GM23338 (cell line): Measurements from ENCODE around the gene PTPRN2. TPM values are rescaled to one million over a fixed set of nuclear protein-coding genes. Genes with fewer than 3 reads are reported as not detected.

Experiments
- ATAC-seq: fragments of 200-7000 bp; cut with Tn5 transposase; 3 replicates; pipeline ENCODE4 v1.9.1; 2020
- DNase-seq: peaks from one replicate; pipeline ENCODE4 v3.0.0-alpha.2; 2015; ENCODE audit warnings: low spot score
- H2AFZ ChIP-seq: fragments of 200-600 bp; sonication (generic); 2 replicates; pipeline ENCODE4 v1.8.0; 2016; ENCODE audit warnings: antibody characterized with exemption, mild to moderate bottlenecking, moderate library complexity
- H3F3A ChIP-seq: fragments of 200-600 bp; sonication (generic); replicated peaks from 2 replicates; pipeline ENCODE4 v1.8.0; 2017; ENCODE audit warnings: antibody characterized with exemption, mixed run types, low read depth
- H3K27ac ChIP-seq: fragments of 200-600 bp; sonication (generic); 2 replicates; pipeline ENCODE4 v1.6.1; 2016; ENCODE audit warnings: low read depth
- H3K27me3 ChIP-seq: fragments of 200-600 bp; sonication (generic); 2 replicates; pipeline ENCODE4 v1.8.0; 2016; ENCODE audit warnings: mild to moderate bottlenecking, mixed run types, moderate library complexity; ENCODE audit not compliant: insufficient read depth
- H3K36me3 ChIP-seq: fragments of 200-600 bp; sonication (generic); 2 replicates; pipeline ENCODE4 v1.8.0; 2016; ENCODE audit warnings: mild to moderate bottlenecking; ENCODE audit not compliant: insufficient read depth
- H3K4me1 ChIP-seq: fragments of 200-600 bp; sonication (generic); 2 replicates; pipeline ENCODE4 v1.8.0; 2016; ENCODE audit warnings: mild to moderate bottlenecking, moderate library complexity; ENCODE audit not compliant: insufficient read depth
- H3K4me2 ChIP-seq: fragments of 200-600 bp; sonication (generic); 2 replicates; pipeline ENCODE4 v1.7.1; 2017; ENCODE audit warnings: mixed run types
- H3K4me3 ChIP-seq: fragments of 200-600 bp; sonication (generic); 2 replicates; pipeline ENCODE4 v1.6.1; 2016; ENCODE audit warnings: mixed run types
- H3K79me2 ChIP-seq: fragments of 200-600 bp; sonication (generic); replicated peaks from 2 replicates; pipeline ENCODE4 v1.8.0; 2017; ENCODE audit warnings: mild to moderate bottlenecking; ENCODE audit not compliant: insufficient read depth
- H3K9me2 ChIP-seq: fragments of 200-600 bp; sonication (generic); 2 replicates; pipeline ENCODE4 v1.8.0; 2017; ENCODE audit not compliant: insufficient read depth
- H4K20me1 ChIP-seq: fragments of 200-600 bp; sonication (generic); replicated peaks from 2 replicates; pipeline ENCODE4 v1.8.0; 2017; ENCODE audit warnings: mild to moderate bottlenecking; ENCODE audit not compliant: insufficient read depth
- H3K27ac Mint-ChIP-seq: 2 replicates; pipeline ENCODE4 v1.8.0; 2020; ENCODE audit warnings: inconsistent platforms, mild to moderate bottlenecking, moderate library complexity, mixed read lengths
- H3K27me3 Mint-ChIP-seq: 3 replicates; pipeline ENCODE4 v1.8.0; 2022; ENCODE audit warnings: low read depth, mild to moderate bottlenecking, moderate library complexity, mixed read lengths, inconsistent platforms; ENCODE audit not compliant: insufficient read depth, poor library complexity
- H3K36me3 Mint-ChIP-seq: 3 replicates; pipeline ENCODE4 v1.8.0; 2021; ENCODE audit warnings: low read depth, mild to moderate bottlenecking, inconsistent platforms, moderate library complexity, mixed read lengths
- H3K4me1 Mint-ChIP-seq: 3 replicates; pipeline ENCODE4 v1.8.0; 2020; ENCODE audit warnings: mild to moderate bottlenecking, inconsistent platforms, mixed read lengths
- H3K4me3 Mint-ChIP-seq: 3 replicates; pipeline ENCODE4 v1.8.0; 2021; ENCODE audit warnings: moderate library complexity, mild to moderate bottlenecking, inconsistent platforms, mixed read lengths
- H3K9me3 Mint-ChIP-seq: 3 replicates; pipeline ENCODE4 v1.8.0; 2020; ENCODE audit warnings: moderate library complexity, mild to moderate bottlenecking, inconsistent platforms, mixed read lengths
- CREB1 ChIP-seq: fragments of 250-450 bp; sonication (Bioruptor Pico); IDR thresholded peaks from 2 replicates; pipeline ENCODE4 v1.5.0; 2020; ENCODE audit warnings: low read depth, mild to moderate bottlenecking, moderate library complexity
- CTCF ChIP-seq, 2 experiments: fragments of 200-600 bp in 1 of 2; sonication (generic) in 1 of 2; conservative IDR thresholded peaks; 2 replicates each; pipeline versions ENCODE4 v1.5.1 to v1.6.1; 2016 to 2017; ENCODE audit warnings: antibody characterized with exemption in 2 of 2, low read depth in 2 of 2, mild to moderate bottlenecking in 2 of 2, moderate library complexity in 1 of 2
- ETS1 ChIP-seq: IDR thresholded peaks from 2 replicates; pipeline ENCODE4 v1.6.1; 2016; ENCODE audit warnings: antibody characterized with exemption
- EZH2 ChIP-seq: fragments of 200-600 bp; sonication (generic); IDR thresholded peaks from one replicate; pipeline ENCODE4 v1.8.0; 2017; ENCODE audit warnings: antibody characterized with exemption, mild to moderate bottlenecking, low read depth; ENCODE audit not compliant: unreplicated experiment
- EZH2phosphoT487 ChIP-seq: fragments of 200-600 bp; sonication (generic); IDR thresholded peaks from one replicate; pipeline ENCODE4 v1.8.1; 2018; ENCODE audit warnings: antibody characterized with exemption; ENCODE audit not compliant: unreplicated experiment
- JUNB ChIP-seq: IDR thresholded peaks from one replicate; pipeline ENCODE4 v1.6.1; 2016; ENCODE audit warnings: antibody characterized with exemption; ENCODE audit not compliant: unreplicated experiment
- NANOG ChIP-seq: IDR thresholded peaks from 2 replicates; pipeline ENCODE4 v1.6.1; 2016; ENCODE audit warnings: antibody characterized with exemption, borderline replicate concordance
- POLR2AphosphoS5 ChIP-seq: IDR thresholded peaks from 2 replicates; pipeline ENCODE4 v1.6.1; 2016; ENCODE audit warnings: antibody characterized with exemption, low read depth
- REST ChIP-seq: IDR thresholded peaks from one replicate; pipeline ENCODE4 v1.6.1; 2018; ENCODE audit warnings: antibody characterized with exemption; ENCODE audit not compliant: unreplicated experiment
- STAT1 ChIP-seq: IDR thresholded peaks from one replicate; pipeline ENCODE4 v1.6.1; 2016; ENCODE audit warnings: antibody characterized with exemption; ENCODE audit not compliant: unreplicated experiment
- ZNF114 ChIP-seq: fragments of 250-450 bp; sonication (Bioruptor Pico); IDR thresholded peaks from 2 replicates; pipeline ENCODE4 v1.5.0; 2020; ENCODE audit warnings: mild to moderate bottlenecking, moderate library complexity
- ZNF331 ChIP-seq: fragments of 250-450 bp; sonication (Bioruptor Pico); IDR thresholded peaks from 2 replicates; pipeline ENCODE4 v1.5.0; 2020; ENCODE audit warnings: low read depth, mild to moderate bottlenecking, moderate library complexity
- polyA plus RNA-seq: library from polyadenylated mRNA; unstranded; fragments of >200 nt; fragmentation: Nextera tagmentation; extraction: Ambion mirVana; gene quantifications from 2 replicates; pipeline ENCODE4 v1.2.1, GENCODE V29; 2016
- total RNA-seq: library from RNA; depleted of rRNA; stranded (reverse); fragments of >200 nt; shearing (Covaris generic); gene quantifications from 2 replicates; pipeline ENCODE4 v1.2.3, GENCODE V29; 2014

PTPRN2 gene
- total and polyA plus RNA-seq, 2 experiments from 2014 or later, result 0.87 to 4.0 TPM

- Histone ChIP-seq H3K79me2 (no peaks in the 10 kb centered on the region), H3K9me2 (no peaks in the 10 kb centered on the region), H4K20me1 (no peaks in the 10 kb centered on the region), H3K27me3 (no peaks in the 10 kb centered on the region), H3K36me3 (peaks cover 4% of the 10 kb centered on the region; the same call in 1 of the 2 replicates), H3K4me2 (no peak overlapping the region), H3K27ac (no peak overlapping the region), H2AFZ (no peak overlapping the region), H3K4me1 (no peaks in the 10 kb centered on the region), H3K4me3 (no peak overlapping the region), H3F3A (peaks cover 16% of the 10 kb centered on the region)
- ATAC-seq, result no peak
- peaks cover 36% of the 10 kb centered on the region for H3K9me3 Mint-ChIP-seq
- H3K36me3 Mint-ChIP-seq, result peaks cover 38% of the 10 kb centered on the region
- H3K4me3 Mint-ChIP-seq, result no peak overlapping the region
- H3K4me1 Mint-ChIP-seq, result no peaks in the 10 kb centered on the region
- no peak overlapping the region for H3K27ac Mint-ChIP-seq
- H3K27me3 Mint-ChIP-seq, result peaks cover 7% of the 10 kb centered on the region
- DNase-seq, result no peak
- TF ChIP-seq EZH2 (no peak), STAT1 (no peak)
Observed at GRCh38 chr7:158127241-158127640, 460.4 kb downstream of the PTPRN2 start.

- no peak overlapping the region for H3K4me3 ChIP-seq
- H3F3A ChIP-seq, result peaks cover 12% of the 10 kb centered on the region
- ATAC-seq, result no peak
- peaks cover 4% of the 10 kb centered on the region; the same call in 1 of the 2 replicates for H3K36me3 ChIP-seq
- H3K4me1 Mint-ChIP-seq, result no peaks in the 10 kb centered on the region
- H3K27ac ChIP-seq, result no peak overlapping the region
- H3K4me2 ChIP-seq, result no peak overlapping the region
- no peaks in the 10 kb centered on the region for H3K4me1 ChIP-seq
- no peaks in the 10 kb centered on the region for H3K27me3 ChIP-seq
- H3K4me3 Mint-ChIP-seq, result no peak overlapping the region
- H4K20me1 ChIP-seq, result no peaks in the 10 kb centered on the region
- H2AFZ ChIP-seq, result no peak overlapping the region
- peaks cover 7% of the 10 kb centered on the region for H3K27me3 Mint-ChIP-seq
- peaks cover 42% of the 10 kb centered on the region for H3K9me3 Mint-ChIP-seq
- no peak overlapping the region for H3K27ac Mint-ChIP-seq
- no peaks in the 10 kb centered on the region for H3K9me2 ChIP-seq
- H3K36me3 Mint-ChIP-seq, result peaks cover 44% of the 10 kb centered on the region
- H3K79me2 ChIP-seq, result no peaks in the 10 kb centered on the region
- DNase-seq, result no peak
- TF ChIP-seq EZH2 (no peak), CTCF (conservative IDR thresholded peaks at IDR 0.05; ENCODE audit: low read depth in 2 of 2) (no peak), POLR2AphosphoS5 (no peak), ZNF331 (CRISPR knock-in tag) (no peak), CREB1 (CRISPR knock-in tag) (no peak), JUNB (no peak), ZNF114 (no peak), EZH2phosphoT487 (no peak), STAT1 (no peak), ETS1 (no peak), REST (no peak), NANOG (no peak)
Observed at GRCh38 chr7:158126661-158127060, 461.0 kb downstream of the PTPRN2 start.
